Medulla oblongata (tissue), 1 donor: ENCODE results near the gene C2orf92.

Experiments used
- DNase-seq: peaks from one replicate; pipeline ENCODE4 v3.0.0-alpha.2; 2015; ENCODE audit errors: extremely low spot score

The C2orf92 gene

DNA sequence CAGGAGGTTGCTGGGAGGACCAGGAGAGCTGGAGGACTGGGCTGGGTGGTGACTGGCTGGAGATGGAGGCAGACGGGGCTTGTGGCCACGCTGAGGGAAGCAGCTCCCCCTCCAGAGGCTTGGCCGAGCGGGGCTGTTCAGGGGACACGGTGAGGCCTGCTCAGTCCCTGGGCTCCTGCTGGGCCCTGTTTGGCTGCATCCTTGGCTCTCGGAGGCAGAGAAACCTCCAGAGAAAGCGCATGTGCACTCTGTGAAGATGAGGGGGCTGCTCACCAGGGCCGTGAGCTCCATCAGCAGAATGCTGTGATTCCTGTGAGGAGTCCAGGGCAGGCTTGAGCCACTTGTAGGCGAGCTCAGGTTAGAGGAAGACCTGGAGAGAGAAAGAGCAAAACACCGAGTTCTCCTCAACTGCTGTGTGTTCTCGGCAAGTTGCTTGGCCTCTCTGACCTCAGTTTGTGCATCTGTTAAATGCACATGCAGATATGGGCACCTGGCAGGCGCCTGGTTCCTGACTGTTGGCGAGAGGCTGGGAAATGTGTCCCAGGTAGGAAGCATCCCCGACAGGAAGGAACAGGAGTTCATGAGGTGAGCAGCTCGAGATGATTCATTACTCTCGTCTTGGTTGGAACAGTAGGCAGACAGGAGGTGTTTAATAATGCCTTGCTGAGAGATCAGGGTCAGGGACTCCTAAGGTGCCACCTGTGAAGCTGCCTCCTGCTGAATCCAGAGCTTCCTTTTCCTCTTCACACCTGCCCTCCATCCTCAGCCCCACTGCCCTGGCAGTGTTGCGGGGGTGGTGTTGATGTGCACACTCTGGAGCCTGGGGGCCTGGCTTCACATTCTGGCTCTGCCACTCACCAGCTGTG lies 44.8 kb downstream of the C2orf92 start:
- no peak for DNase-seq

DNA sequence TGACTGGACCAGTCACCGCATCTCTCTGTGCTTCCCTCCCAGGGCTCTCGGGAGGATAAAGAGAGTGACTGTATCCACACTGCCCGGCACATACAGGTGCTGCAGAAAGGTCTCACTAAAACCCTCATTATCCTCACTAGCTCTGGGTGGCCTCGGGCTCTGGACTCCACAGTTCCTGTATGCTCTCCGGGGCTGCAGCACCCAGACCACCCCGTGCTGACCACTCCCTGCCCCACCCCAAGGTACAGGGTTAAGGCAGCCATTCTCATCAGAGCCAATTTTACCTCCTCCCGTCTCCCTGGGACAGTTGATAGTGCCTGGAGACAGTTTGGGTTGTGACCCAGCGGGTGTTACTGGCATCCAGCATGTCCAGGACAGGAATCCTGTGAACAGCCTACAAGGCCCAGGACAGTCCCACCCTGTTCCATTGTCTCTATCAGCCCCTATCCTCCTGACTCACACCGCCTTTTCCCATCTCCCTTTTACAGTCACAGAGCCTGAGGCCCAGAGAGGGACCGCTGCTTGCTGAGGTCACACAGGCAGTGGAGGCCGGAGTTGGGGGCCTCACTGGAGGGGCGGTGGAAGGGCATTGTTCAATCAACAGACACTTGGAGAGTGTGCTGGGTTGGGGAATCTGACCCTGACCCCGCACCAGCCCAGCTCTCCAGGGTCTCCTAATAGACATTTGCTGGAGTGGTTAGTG lies 45.6 kb downstream of the C2orf92 start:
- DNase-seq = no peak

DNA sequence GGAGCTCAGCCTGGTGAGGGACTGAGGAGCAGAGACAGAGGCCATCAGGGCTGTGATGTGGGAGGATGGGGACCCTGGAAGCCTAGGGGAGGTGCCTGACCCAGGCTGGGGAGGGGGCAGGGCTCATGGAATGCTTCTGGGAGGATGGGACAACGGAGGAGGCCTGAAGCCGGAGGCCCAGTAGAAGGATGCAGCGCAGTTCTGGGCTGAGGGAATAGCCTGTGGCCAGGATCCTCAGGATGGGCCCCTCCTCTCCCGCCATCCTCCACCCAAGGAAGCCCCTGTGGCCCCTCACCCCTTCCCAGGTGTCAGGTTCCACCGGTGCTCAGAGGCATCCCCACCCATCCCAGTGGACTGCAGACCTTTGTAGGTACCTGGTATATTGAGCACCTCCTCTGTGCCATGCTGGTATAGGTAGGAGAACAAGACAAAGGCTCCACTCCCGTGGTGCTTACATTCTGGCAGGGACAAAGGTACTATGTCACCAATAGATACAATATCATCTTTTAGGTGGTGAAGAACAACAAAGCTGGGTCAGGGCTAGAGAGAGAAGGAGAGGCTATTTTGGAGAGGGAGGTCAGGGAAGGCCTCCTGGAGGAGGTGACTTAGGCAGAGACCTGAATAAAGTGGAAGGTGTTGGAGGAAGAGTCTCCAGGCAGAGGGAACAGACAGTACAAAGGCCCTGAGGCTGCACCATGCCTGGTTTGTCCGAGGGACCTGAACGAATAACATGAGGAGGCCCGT lies 46.6 kb downstream of the C2orf92 start:
- no peak for DNase-seq

DNA sequence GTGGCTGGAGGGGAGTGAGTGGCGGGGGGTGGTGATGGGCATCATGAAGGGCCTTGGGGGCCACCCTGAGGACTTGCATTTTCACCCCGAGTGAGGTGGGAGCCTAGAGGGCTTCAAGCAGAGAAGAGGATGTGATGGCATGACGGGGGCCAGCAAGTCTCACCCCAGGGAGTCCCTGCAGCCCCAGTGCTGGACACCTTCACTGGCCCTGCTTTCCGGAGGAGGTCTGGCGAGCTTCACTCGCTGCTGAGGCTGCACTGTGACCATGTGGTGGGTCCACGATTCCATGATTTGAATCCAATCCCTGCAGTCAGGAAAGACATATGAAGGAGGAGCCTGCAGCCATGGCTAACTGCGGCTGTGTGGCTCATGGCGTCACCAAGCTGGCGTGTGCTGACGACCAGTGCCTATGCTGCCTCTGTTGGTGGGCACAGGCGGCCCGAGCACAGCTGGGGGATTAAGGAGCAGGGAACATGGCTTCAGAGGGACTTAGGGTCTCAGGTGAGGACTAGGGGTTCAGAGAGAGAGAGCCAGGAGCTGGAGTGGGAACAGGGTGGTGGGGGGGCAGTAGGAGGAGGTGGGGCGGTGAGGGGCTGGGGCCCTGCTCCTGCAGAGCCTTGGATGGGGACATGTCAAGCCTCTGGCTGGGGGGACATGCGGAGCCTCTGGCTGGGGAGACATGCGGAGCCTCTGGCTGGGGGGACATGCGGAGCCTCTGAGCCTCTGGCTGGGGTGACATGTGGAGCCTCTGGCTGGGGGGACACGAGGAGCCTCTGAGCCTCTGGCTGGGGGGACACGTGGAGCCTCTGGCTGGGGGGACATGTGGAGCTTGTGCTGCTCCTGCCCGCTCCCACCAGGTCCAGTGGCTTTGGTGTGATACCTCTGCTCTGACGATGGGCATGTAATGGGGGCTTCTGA lies 47.4 kb downstream of the C2orf92 start:
- no peak for DNase-seq

DNA sequence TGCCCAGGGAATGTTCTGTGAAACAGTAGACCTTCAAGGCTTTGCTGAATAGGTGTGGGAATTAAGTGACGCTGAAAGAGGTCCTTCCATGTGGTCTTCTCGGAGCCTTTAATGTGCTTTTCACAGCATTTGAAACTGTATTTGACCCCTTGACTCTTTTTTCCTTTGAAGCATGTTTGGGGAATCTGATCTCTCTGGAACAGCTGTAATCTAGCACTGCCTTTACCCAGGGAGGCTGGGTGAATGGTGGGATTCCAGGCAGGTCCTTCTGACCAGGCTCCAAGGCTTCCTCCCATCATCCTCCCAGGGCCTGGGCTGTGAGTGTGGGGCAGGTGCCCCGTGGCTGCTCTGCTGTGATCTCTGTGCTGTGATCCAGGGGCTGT lies 48.1 kb downstream of the C2orf92 start:
- no peak for DNase-seq

DNA sequence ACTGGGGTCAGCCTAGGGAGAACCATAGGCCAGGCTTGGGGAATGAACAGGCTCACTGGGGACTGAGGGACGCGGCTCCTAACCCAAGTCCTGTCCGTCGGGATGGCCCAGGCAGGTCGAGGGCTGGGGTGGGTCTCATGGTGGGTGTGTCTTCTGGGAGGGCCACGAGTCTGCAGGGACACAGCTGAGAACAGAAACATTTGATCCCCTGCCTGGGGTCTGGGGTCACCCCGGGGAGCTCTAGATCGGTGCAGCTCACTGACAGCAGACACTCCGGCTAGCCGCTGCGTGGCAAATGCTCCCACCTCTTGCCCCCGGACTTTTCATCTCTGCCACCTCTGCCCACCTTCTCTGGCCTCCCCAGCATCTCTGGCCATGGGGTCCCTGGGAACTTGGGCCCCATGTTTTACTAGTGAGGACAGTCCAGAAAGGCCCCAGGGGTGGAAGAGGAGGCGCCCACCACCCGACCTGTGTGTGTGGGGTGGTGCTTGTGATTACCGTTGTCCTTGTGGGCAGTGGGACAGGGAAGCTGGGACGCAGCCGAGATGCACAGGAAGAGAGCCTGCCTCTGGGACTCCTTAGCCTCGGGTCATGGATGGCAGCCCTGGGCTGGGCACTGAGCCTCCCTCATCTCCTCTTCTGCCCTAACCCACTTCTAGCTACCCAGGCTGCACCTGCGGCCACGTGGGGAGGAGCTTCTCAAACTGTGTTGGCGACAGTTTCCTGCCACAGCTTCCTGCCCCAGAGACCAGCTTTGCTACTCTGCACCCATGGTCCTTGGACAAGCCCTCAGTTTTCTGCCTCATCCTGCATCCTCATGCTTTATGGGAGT lies 48.8 kb downstream of the C2orf92 start:
- DNase-seq = no peak

DNA sequence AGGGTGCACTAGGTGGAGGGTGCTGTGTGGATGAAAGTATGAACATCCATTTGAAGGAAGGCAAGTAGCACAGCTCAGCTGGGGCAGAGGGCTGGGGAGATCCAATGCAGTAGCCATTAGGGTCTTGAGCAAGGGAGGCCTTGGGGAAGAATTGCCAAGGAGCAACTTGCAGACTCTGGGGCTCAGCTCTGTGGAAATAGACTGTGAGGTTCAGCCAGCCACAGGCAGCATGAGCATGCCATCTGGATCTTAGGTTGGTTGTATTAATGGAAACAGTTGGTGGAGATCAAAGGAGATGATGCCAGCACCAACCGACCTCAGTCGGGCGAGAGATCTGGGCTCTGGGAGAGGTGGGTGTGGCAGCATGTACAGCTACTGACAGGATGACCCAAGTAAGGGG lies 49.4 kb downstream of the C2orf92 start:
- no peak for DNase-seq

DNA sequence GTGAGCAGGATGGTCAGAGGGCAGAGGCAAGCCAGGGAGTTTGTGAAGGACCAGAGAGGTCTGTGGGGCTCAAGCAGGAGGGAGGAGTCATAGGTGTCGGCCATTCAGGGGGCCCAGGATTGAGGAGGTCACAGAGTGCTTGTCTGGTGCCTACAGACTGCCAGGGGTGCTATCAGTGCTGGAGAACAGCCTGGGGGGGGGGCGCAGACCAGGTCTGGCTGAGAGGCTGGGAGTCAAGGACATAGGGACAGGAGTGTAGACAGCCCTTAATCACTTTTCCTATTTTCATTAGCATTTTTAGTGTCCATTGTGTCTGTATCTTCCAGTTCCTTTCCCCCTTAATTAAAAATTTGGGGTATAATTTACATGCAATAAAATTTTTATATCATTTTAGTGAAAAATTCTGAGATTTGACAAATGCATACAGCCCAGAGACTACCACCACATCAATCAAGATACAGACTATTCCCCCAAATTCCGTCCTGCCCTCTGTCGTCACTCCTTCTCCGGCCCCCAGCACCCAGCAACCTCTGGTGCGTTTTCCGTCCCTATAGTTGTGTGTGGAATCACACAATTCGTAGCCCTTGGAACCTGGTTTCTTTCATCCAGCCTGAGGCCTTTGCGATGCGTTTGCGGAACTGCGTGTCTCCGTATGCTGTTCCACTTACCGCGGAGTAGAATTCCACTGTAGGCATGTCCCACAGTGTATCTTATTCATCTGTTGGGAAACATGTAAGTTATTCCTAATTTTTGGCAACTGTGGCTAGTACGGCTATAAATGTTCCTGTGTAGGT lies 50.0 kb downstream of the C2orf92 start:
- DNase-seq = no peak

DNA sequence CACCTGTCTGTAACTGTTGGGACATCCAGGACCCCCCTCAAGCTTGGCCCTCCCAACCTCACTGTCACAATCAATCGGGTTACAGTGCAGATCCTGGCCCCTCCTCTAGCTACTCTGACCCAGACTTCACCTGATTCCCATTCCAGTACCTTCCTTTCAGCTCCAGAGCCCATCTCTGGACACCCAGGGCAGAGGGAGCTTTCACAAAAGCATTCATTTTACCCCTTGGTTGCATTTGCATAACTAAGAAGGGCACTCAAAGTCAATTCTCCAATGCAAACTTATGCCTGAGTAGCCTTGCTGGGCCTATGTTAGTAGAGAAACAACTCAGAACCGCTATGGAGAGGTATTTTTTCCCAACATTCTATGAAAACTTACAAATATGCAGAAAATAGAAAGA lies 51.2 kb downstream of the C2orf92 start:
- DNase-seq = no peak

DNA sequence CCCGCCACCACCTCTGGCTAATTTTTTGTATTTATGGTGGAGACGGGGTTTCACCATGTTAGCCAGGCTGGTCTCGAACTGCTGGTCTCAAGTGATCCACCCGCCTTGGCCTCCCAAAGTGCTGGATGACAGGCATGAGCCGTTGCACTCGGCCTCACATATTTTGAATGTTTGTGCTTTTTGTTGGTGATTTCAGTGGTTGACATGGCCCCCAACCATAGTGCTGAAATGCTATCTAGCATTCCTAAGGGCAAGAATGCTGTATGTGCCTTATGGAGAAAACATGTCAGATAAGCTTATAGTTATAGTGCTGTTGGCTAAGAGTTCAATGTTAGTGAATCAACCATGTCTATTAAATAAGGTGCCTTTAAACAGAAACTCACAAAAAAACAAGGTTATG lies 52.7 kb downstream of the C2orf92 start:
- no peak for DNase-seq

DNA sequence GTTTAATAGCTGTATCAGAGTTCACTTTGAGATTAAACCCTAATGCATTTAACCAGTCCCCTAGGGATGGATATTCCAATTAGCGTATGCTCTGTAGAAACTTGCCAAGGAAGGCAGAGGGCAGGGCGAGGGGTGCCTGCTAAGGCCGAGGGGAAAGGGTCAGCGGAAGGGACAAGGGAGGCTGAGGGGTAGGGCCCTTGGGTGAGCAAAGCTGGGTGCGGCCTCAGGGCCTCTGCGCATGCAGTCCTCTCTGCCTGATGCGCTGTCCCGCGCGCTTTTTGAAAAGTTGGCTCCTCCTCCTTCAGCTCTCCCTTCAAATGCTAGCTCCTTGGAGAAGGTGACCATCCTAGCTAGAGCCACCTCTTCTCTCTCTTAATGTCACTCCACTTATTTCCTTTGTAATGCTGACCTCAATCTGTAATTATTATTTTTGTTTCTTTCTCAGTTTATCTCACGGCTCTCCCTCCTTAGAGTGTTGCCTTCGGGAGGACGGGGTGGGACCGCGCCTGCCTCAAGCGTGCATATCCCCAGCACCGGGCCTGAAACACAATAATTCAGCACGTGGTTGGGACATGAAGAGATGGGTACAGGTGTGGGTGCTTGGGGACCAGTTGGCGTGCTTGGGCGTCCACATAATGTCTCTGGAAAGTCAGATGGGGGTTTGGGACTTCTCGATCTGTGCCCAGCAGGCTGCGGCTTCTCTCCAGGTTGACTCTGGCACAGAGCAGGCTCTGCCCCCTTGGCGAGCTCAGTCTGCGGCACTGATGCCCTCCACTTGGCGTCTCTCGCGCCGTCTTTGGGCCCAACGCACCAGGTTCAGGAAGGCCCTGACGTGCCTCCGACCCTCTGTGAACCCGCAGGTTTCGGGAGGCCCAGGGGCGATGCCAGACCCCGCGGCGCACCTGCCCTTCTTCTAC lies 53.9 kb downstream of the C2orf92 start:
- no peak for DNase-seq

DNA sequence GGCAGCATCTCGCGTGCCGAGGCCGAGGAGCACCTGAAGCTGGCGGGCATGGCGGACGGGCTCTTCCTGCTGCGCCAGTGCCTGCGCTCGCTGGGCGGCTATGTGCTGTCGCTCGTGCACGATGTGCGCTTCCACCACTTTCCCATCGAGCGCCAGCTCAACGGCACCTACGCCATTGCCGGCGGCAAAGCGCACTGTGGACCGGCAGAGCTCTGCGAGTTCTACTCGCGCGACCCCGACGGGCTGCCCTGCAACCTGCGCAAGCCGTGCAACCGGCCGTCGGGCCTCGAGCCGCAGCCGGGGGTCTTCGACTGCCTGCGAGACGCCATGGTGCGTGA lies 54.5 kb downstream of the C2orf92 start:
- DNase-seq = no peak

DNA sequence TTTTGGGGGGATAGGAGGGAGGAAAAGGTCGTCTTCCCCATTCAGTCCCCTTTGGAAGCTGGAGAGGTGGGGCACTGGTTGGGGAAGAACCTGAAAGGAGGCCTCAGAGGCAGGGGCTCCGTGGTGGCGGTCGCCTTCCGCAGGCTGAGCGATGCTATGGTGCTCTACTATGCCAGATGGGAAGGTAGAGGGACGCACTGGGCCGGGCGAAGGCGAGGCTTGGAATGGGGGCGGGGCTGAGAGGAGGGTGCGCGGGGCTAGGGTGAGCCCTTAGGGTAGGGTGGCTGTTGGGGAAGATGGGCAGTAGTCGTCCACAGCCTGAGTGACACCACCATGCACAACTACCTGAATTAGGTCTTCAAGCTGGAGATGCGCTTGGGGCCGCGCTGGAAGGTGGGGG lies 55.0 kb downstream of the C2orf92 start:
- no peak for DNase-seq

DNA sequence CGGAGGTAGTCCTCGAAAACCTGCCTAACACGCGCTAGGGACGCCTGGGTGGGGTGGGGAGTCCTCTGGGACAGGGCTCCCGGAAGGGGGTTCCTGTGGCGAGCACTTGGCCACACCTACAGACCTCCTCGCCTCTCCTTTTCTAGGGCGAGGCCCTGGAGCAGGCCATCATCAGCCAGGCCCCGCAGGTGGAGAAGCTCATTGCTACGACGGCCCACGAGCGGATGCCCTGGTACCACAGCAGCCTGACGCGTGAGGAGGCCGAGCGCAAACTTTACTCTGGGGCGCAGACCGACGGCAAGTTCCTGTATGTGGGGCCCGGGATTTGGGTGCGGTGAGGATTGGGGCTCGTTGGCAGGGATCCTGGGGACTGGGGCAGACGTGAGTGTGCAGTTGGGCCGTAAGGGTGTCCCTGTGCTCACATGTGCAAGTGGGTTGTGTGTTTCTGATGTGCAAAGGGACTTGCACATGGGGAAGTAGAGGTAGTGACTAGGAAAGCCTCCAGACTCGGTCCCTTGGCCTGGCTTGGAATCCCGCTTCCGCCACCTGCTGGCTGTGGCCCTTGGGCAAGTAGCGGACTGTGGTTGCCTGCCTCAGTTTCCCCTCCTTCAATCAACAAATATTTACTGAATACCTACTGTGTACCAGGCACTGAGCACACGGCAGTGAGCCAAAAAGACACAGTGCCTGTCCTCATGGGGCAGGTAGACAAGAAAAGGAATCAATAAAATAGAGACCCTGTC lies 55.6 kb downstream of the C2orf92 start:
- no peak for DNase-seq

DNA sequence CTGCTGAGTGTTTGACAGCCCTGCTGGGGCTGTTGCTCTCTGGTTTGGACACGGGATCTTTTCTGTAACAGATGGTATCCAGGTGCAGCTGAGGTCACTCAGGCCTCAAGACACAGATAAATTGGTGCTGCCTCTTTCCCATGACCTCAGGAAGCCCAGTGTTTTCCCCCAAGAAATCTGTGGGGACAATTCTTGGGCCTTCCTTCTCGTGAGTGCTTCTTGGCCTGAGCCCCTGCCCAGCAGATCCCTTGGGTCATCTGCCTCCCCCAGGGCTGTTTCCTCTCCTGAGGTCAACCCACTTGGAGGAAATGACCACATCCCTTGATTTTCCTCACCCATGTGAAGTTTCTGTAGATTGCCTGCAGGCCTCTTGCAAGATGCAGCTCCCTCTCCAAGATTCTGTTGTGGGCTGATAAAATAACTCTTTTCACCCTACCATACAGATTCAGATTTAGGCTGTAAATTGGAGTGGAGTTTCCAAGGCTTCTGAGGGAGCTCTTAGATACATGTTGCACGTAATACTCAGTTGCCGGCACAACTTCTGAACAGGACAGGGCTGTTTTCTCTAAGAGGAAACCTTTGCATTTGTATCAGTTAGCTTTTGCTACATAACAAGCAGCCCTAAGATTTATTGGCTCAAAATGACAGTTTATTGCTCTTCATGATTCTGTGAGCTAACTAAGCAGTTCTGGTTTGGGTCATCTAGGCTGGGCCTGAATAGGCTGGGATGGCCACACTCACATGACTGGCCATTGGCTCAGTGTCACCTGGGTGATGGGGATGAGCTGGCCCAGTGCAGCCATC lies 57.0 kb downstream of the C2orf92 start:
- no peak for DNase-seq

DNA sequence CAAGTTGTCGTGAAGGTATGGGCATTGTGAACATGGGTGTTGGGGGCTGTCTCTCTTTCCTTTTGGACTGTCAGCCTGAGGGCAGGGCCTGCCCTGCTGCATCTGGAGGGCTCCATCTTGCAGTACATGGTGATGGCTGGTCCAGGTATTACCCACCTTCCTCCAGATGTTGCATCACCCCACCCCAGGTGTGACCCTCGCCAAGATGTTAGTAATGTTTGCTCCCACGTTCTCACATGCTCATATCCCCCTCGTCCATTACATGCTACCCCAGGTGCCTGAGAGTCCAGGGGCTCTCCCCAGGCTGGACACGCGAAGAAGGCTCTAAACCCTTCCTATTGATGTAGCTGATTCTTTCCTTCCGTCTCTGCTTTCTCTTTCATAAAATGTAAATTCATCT lies 57.8 kb downstream of the C2orf92 start:
- no peak for DNase-seq

DNA sequence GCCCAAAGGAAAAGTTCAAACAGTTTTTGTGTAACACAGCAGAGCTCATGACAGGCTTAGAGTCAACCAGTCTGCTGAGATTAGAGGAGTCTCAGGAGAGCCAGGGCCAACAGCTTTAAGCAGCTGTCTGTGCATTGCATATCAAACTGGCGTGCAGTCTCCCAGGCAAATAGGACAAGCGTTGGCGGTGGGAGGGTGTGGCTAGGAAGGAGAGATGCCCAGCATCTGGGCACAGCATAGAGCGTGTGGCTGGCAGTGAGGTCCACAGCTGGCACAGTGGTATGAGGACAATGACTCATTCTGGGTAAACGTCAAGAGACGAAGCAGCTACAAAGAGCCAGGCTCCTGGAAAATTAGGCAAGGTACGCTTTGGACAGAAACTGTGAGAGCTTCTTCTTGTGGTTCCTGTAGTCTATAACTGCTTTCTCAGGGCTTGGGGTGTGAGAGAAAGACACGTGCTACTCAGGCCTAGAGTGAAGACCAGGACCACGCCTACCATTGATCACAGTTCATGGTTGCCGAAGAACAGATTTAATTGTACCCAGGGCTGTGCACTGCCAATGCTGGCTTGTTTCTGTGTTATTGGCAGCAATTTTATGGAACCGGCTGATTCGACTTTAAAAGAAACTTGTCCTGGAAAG lies 58.7 kb downstream of the C2orf92 start:
- DNase-seq = peak; percentile 58
